Chondrocyte (in vitro differentiated cells): Measurements from ENCODE around the gene SEMA4B. TPM values are rescaled to one million over a fixed set of nuclear protein-coding genes. Genes with fewer than 3 reads are reported as not detected.

Experiments used
- DNase-seq: peaks from one replicate; pipeline ENCODE4 v3.0.0; 2021; ENCODE audit warnings: mixed read lengths, low spot score
- H3K27ac Mint-ChIP-seq: one replicate; pipeline ENCODE4 v1.8.0; 2021; ENCODE audit warnings: mild to moderate bottlenecking, moderate library complexity, mixed read lengths; ENCODE audit not compliant: unreplicated experiment
- H3K27me3 Mint-ChIP-seq: 2 replicates; pipeline ENCODE4 v1.8.0; 2021; ENCODE audit warnings: low read depth, mixed read lengths
- H3K36me3 Mint-ChIP-seq: 2 replicates; pipeline ENCODE4 v1.8.0; 2021; ENCODE audit warnings: low read depth, mixed read lengths
- H3K4me1 Mint-ChIP-seq: 2 replicates; pipeline ENCODE4 v1.8.0; 2021; ENCODE audit warnings: low read depth, mild to moderate bottlenecking, mixed read lengths
- H3K4me3 Mint-ChIP-seq: one replicate; pipeline ENCODE4 v1.8.0; 2021; ENCODE audit warnings: mild to moderate bottlenecking, moderate library complexity, mixed read lengths; ENCODE audit not compliant: unreplicated experiment
- H3K9me3 Mint-ChIP-seq: 2 replicates; pipeline ENCODE4 v1.8.0; 2021; ENCODE audit warnings: low read depth, mixed read lengths
- CTCF ChIP-seq: fragments of 200-600 bp; sonication (generic); IDR thresholded peaks from 2 replicates; pipeline ENCODE4 v1.5.0; 2021; ENCODE audit warnings: antibody characterized with exemption, mild to moderate bottlenecking, moderate library complexity
- long read RNA-seq: library from polyadenylated mRNA; stranded (forward); transcript quantifications from one replicate; pipeline ENCODE4 v2.0.0, GENCODE V29; 2021
- total RNA-seq: library from RNA; stranded (reverse); gene quantifications from 3 replicates; pipeline ENCODE4 v1.2.1, GENCODE V29; 2021

Gene SEMA4B, protein sequence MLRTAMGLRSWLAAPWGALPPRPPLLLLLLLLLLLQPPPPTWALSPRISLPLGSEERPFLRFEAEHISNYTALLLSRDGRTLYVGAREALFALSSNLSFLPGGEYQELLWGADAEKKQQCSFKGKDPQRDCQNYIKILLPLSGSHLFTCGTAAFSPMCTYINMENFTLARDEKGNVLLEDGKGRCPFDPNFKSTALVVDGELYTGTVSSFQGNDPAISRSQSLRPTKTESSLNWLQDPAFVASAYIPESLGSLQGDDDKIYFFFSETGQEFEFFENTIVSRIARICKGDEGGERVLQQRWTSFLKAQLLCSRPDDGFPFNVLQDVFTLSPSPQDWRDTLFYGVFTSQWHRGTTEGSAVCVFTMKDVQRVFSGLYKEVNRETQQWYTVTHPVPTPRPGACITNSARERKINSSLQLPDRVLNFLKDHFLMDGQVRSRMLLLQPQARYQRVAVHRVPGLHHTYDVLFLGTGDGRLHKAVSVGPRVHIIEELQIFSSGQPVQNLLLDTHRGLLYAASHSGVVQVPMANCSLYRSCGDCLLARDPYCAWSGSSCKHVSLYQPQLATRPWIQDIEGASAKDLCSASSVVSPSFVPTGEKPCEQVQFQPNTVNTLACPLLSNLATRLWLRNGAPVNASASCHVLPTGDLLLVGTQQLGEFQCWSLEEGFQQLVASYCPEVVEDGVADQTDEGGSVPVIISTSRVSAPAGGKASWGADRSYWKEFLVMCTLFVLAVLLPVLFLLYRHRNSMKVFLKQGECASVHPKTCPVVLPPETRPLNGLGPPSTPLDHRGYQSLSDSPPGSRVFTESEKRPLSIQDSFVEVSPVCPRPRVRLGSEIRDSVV
- 6.7 to 10.5 TPM (median 9.2 TPM) in 3 replicates for total RNA-seq
- long read RNA-seq, transcript SEMA4B-202 (14 exons, 3,807 nt): major isoform, 17 of 35 reads
- long read RNA-seq, partial matches to known transcripts: 6 of 35 reads
- long read RNA-seq, other reads (novel, unspliced or antisense): 9 of 35 reads

DNA sequence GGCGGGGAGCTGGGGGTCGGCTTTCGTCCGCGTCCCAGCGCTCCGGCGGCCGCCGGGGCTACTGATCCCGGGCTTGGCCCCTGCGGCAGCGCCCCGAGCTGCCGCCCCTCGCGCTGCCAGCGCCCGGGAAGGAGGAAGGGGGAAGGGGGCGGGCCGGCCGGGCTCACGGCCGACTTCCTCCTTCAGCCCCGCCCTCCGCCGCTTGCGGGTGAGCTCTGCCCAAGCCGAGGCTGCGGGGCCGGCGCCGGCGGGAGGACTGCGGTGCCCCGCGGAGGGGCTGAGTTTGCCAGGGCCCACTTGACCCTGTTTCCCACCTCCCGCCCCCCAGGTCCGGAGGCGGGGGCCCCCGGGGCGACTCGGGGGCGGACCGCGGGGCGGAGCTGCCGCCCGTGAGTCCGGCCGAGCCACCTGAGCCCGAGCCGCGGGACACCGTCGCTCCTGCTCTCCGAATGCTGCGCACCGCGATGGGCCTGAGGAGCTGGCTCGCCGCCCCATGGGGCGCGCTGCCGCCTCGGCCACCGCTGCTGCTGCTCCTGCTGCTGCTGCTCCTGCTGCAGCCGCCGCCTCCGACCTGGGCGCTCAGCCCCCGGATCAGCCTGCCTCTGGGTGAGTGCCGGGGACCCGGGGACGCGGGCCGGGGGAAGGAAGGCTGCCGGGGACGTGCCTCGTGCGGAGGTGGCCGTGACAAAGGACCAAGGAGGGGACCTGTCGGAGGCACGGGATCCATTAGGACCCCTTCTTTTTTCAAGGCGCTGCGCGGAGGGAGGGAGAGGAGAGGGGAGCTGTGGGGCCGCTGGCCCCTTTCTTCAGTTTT, at the start of gene SEMA4B:
SEMA4B (plus strand) TSS at position 201 of the 814 bp plus-strand sequence; CDS start at position 450, 249 bp downstream.
- H3K36me3 Mint-ChIP-seq: no peaks in the 10 kb centered on the region
- TF ChIP-seq CTCF: no peak
- no peak for DNase-seq
- H3K27ac Mint-ChIP-seq: no peak within 1 kb of the TSS
- peak within 1 kb of the TSS; percentile 79 for H3K4me3 Mint-ChIP-seq
- peaks cover 19% of the 10 kb centered on the region for H3K4me1 Mint-ChIP-seq
- H3K9me3 Mint-ChIP-seq: no peaks in the 10 kb centered on the region
- H3K27me3 Mint-ChIP-seq: no peaks in the 10 kb centered on the region

GRCh38 chr15:90151989-90152645, 49.0 kb upstream of the SEMA4B start:
- no peak for TF ChIP-seq CTCF
- no peak overlapping the region for H3K27ac Mint-ChIP-seq
- no peaks in the 10 kb centered on the region for H3K4me1 Mint-ChIP-seq
- H3K36me3 Mint-ChIP-seq: no peaks in the 10 kb centered on the region
- no peak for DNase-seq
- H3K4me3 Mint-ChIP-seq: no peak overlapping the region
- H3K27me3 Mint-ChIP-seq: no peaks in the 10 kb centered on the region
- H3K9me3 Mint-ChIP-seq: no peaks in the 10 kb centered on the region

- no peak for DNase-seq
- Mint-ChIP-seq H3K4me3 (no peak overlapping the region), H3K36me3 (no peaks in the 10 kb centered on the region), H3K27me3 (no peaks in the 10 kb centered on the region), H3K27ac (no peak overlapping the region), H3K4me1 (peaks cover 11% of the 10 kb centered on the region), H3K9me3 (no peaks in the 10 kb centered on the region)
- TF ChIP-seq CTCF: no peak
Measured at GRCh38 chr15:90153658-90154057, 47.5 kb upstream of the SEMA4B start.

GRCh38 chr15:90154246-90154645, 46.9 kb upstream of the SEMA4B start:
- Mint-ChIP-seq H3K4me3 (no peak overlapping the region), H3K27ac (no peak overlapping the region), H3K4me1 (peaks cover 14% of the 10 kb centered on the region), H3K36me3 (no peaks in the 10 kb centered on the region), H3K9me3 (no peaks in the 10 kb centered on the region), H3K27me3 (no peaks in the 10 kb centered on the region)
- TF ChIP-seq CTCF: no peak
- DNase-seq: no peak
